Measurements from ENCODE around the gene FCER2.

Gene FCER2

GRCh38 chr19:7709932-7710460 is 8.1 kb upstream of the FCER2 start:
- H3K36me3 ChIP-seq (replicated peaks), result no peaks in the 10 kb centered on the region
- H3K27me3 ChIP-seq (replicated peaks), result no peaks in the 10 kb centered on the region
- no peak for TF ChIP-seq CTCF (IDR thresholded peaks at IDR 0.05; ENCODE audit: low read depth, low read length, missing control alignments)
- in situ Hi-C loops (cut with HindIII; ENCODE audit: low pct_ligation_motif_present, low sequenced_read_pairs), result no loop called here
- no peak overlapping the region for H3K4me3 ChIP-seq (ENCODE audit: low read depth, low read length)
- H3K27ac ChIP-seq, result no peak overlapping the region
- DNase-seq, result no peak

GRCh38 chr19:7706955-7707456 is 5.1 kb upstream of the FCER2 start:
- DNase-seq, result no peak
- Histone ChIP-seq H3K27me3 (replicated peaks) (no peaks in the 10 kb centered on the region), H3K36me3 (replicated peaks) (no peaks in the 10 kb centered on the region), H3K4me3 (ENCODE audit: low read depth, low read length) (no peak overlapping the region), H3K27ac (no peak overlapping the region)
- TF ChIP-seq CTCF (IDR thresholded peaks at IDR 0.05; ENCODE audit: low read depth, low read length, missing control alignments), result no peak
- in situ Hi-C loops (cut with HindIII; ENCODE audit: low pct_ligation_motif_present, low sequenced_read_pairs), result no loop called here

GRCh38 chr19:7706188-7706954 is 4.4 kb upstream of the FCER2 start:
- TF ChIP-seq CTCF (IDR thresholded peaks at IDR 0.05; ENCODE audit: low read depth, low read length, missing control alignments), result no peak
- DNase-seq, result no peak
- in situ Hi-C loops (cut with HindIII; ENCODE audit: low pct_ligation_motif_present, low sequenced_read_pairs), result no loop called here
- H3K27ac ChIP-seq, result no peak overlapping the region
- H3K27me3 ChIP-seq (replicated peaks), result no peaks in the 10 kb centered on the region
- H3K36me3 ChIP-seq (replicated peaks), result no peaks in the 10 kb centered on the region
- no peak overlapping the region for H3K4me3 ChIP-seq (ENCODE audit: low read depth, low read length)

- no peak overlapping the region for H3K27ac ChIP-seq
- no peak overlapping the region for H3K4me3 ChIP-seq (ENCODE audit: low read depth, low read length)
- DNase-seq, result no peak
These were observed 3.7 kb upstream of the FCER2 start for GRCh38 chr19:7705387-7706187.

More at GRCh38 chr19:7705387-7706187, 3.7 kb upstream of the FCER2 start:
- in situ Hi-C loops (cut with HindIII; ENCODE audit: low pct_ligation_motif_present, low sequenced_read_pairs), result no loop called here
- TF ChIP-seq CTCF (IDR thresholded peaks at IDR 0.05; ENCODE audit: low read depth, low read length, missing control alignments), result no peak
- Histone ChIP-seq H3K27me3 (replicated peaks) (no peaks in the 10 kb centered on the region), H3K36me3 (replicated peaks) (no peaks in the 10 kb centered on the region)
